Type B pancreatic cell (in vitro differentiated cells): ENCODE data around the gene CDC42EP3. TPM values are rescaled to one million over a fixed set of nuclear protein-coding genes. Genes with fewer than 3 reads are reported as not detected.

Source experiments
- DNase-seq: peaks from one replicate; pipeline ENCODE4 v3.0.0; 2021; ENCODE audit warnings: mixed read lengths; ENCODE audit not compliant: unreplicated experiment; ENCODE audit errors: extremely low spot score
- H3K27ac Mint-ChIP-seq: 2 replicates; pipeline ENCODE4 v1.8.0; 2021; ENCODE audit warnings: mild to moderate bottlenecking, mixed read lengths
- H3K27me3 Mint-ChIP-seq: 2 replicates; pipeline ENCODE4 v1.8.0; 2021; ENCODE audit warnings: mixed read lengths
- H3K36me3 Mint-ChIP-seq: 2 replicates; pipeline ENCODE4 v1.8.0; 2021; ENCODE audit warnings: mixed read lengths
- H3K4me1 Mint-ChIP-seq: one replicate; pipeline ENCODE4 v1.8.0; 2021; ENCODE audit warnings: mixed read lengths; ENCODE audit not compliant: unreplicated experiment
- H3K4me3 Mint-ChIP-seq: 2 replicates; pipeline ENCODE4 v1.8.0; 2021; ENCODE audit warnings: mild to moderate bottlenecking, mixed read lengths
- H3K9me3 Mint-ChIP-seq: 2 replicates; pipeline ENCODE4 v1.8.0; 2021; ENCODE audit warnings: mixed read lengths
- CTCF ChIP-seq: fragments of 200-600 bp; sonication (generic); conservative IDR thresholded peaks from 2 replicates; pipeline ENCODE4 v1.5.0; 2021; ENCODE audit warnings: antibody characterized with exemption, mild to moderate bottlenecking
- total RNA-seq: library from RNA; stranded (reverse); gene quantifications from 2 replicates; pipeline ENCODE4 v1.2.1, GENCODE V29; 2021; ENCODE audit warnings: low replicate concordance

CDC42EP3 gene
- total RNA-seq, 1 donor from 2014 or later, result 43.7 TPM

- Mint-ChIP-seq H3K36me3 (peaks cover 54% of the 10 kb centered on the region), H3K27me3 (no peaks in the 10 kb centered on the region), H3K27ac (no peak overlapping the region), H3K9me3 (peaks cover 3% of the 10 kb centered on the region), H3K4me1 (peaks cover 23% of the 10 kb centered on the region), H3K4me3 (no peak overlapping the region)
- no peak for DNase-seq
- no peak for TF ChIP-seq CTCF
Observed at GRCh38 chr2:37645362-37645761, 26.1 kb downstream of the CDC42EP3 start.

DNA sequence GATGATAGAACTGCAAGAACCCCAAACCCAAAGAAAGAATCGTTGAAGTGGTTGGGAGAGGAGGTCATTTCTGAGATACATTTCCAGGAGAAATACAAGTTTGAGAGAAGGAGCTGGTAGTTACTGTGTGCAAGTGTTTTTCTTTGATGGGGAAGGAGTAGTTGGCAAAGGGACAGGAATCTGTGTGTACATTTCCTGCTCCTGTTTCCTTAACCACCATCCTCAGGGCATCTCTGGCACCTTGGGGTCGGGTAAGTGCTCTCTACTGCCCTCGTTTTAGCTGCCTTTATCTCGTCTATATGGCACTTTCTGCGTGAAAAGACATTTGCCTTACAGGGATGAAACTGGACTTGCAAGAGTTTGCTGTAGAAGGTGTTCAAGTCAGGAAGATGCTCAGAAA, 27.3 kb downstream of the CDC42EP3 start:
- TF ChIP-seq CTCF, result no peak
- Mint-ChIP-seq H3K27ac (no peak overlapping the region), H3K4me1 (peaks cover 23% of the 10 kb centered on the region), H3K27me3 (no peaks in the 10 kb centered on the region), H3K4me3 (no peak overlapping the region), H3K36me3 (peaks cover 54% of the 10 kb centered on the region), H3K9me3 (peaks cover 3% of the 10 kb centered on the region)
- DNase-seq, result no peak

- H3K4me3 Mint-ChIP-seq, result no peak overlapping the region
Observed at GRCh38 chr2:37643730-37644078, 27.7 kb downstream of the CDC42EP3 start.

GRCh38 chr2:37642907-37643729, 28.3 kb downstream of the CDC42EP3 start:
- no peak overlapping the region for H3K4me3 Mint-ChIP-seq
- no peaks in the 10 kb centered on the region for H3K27me3 Mint-ChIP-seq
- H3K27ac Mint-ChIP-seq, result peak overlapping the region; percentile 2
- peaks cover 52% of the 10 kb centered on the region for H3K36me3 Mint-ChIP-seq
- peaks cover under 1% of the 10 kb centered on the region for H3K9me3 Mint-ChIP-seq
- DNase-seq, result no peak
- TF ChIP-seq CTCF, result no peak
- H3K4me1 Mint-ChIP-seq, result peaks cover 27% of the 10 kb centered on the region

More at GRCh38 chr2:37643730-37644078, 27.7 kb downstream of the CDC42EP3 start:
- H3K27me3 Mint-ChIP-seq, result no peaks in the 10 kb centered on the region
- peaks cover 24% of the 10 kb centered on the region for H3K4me1 Mint-ChIP-seq
- H3K36me3 Mint-ChIP-seq, result peaks cover 54% of the 10 kb centered on the region
- no peak overlapping the region for H3K27ac Mint-ChIP-seq
- H3K9me3 Mint-ChIP-seq, result peaks cover 3% of the 10 kb centered on the region
- TF ChIP-seq CTCF, result no peak
- DNase-seq, result no peak

DNA sequence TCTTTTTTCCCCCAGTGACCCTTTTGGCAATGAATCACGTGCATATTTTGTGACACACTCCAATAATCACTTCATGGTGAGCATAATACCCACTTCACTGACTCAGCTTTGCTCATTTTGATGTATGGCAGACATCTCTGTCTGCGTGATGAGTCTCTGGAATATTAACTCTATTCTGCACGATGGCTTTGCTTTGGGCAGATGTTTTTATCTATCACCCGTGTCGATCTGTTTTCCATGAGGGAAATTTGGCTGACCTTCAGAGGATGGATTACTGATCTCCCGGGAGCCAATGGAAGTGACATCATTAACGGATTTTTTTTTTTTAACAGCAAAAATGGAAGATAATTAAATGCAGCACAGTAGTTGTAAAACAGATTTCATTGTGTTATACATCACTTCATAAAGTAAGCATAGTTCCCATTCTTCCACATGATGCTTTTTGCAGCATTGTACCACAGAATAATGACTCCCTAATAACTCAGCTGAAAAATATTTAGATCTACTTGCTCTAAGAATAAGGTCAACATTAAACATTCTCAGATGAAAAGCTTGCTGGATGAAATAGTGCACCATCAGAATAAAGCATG, 29.8 kb downstream of the CDC42EP3 start:
- Mint-ChIP-seq H3K27ac (no peak overlapping the region), H3K4me3 (no peak overlapping the region)

More for the DNA sequence above, 29.8 kb downstream of the CDC42EP3 start:
- Mint-ChIP-seq H3K4me1 (peaks cover 28% of the 10 kb centered on the region), H3K27me3 (no peaks in the 10 kb centered on the region), H3K36me3 (peaks cover 40% of the 10 kb centered on the region), H3K9me3 (no peaks in the 10 kb centered on the region)
- TF ChIP-seq CTCF, result no peak
- no peak for DNase-seq
